Liver (tissue), 3 donors: ENCODE results near the gene SMC4.

Experiments
- EGR1 ChIP-seq, 2 donors: IDR thresholded peaks; 2 replicates each; pipeline ENCODE4 v1.6.1; 2016 to 2018; ENCODE audit warnings: antibody characterized with exemption in 2 of 2, low read depth in 2 of 2
- FOXA1 ChIP-seq: IDR thresholded peaks from 2 replicates; pipeline ENCODE4 v1.6.1; 2016; ENCODE audit warnings: antibody characterized with exemption
- JUND ChIP-seq, 2 donors: IDR thresholded peaks; 2 replicates each; pipeline ENCODE4 v1.6.1; 2016; ENCODE audit warnings: antibody characterized with exemption in 2 of 2
- RAD21 ChIP-seq, 2 donors: IDR thresholded peaks; 2 replicates each; pipeline ENCODE4 v1.6.1; 2016; ENCODE audit warnings: antibody characterized with exemption in 2 of 2, mild to moderate bottlenecking in 2 of 2
- YY1 ChIP-seq: IDR thresholded peaks from 2 replicates; pipeline ENCODE4 v1.6.1; 2016; ENCODE audit warnings: antibody characterized with exemption, mild to moderate bottlenecking
- TF ChIP-seq, protein P1 (sequence below): fragments of 150-350 bp; IDR thresholded peaks from 2 replicates; pipeline ENCODE4 v1.5.1; 2017; ENCODE audit warnings: improper control_type of control experiment, low read depth, low read length; ENCODE audit not compliant: missing input control
- TF ChIP-seq, protein P2 (sequence below): IDR thresholded peaks from 2 replicates; pipeline ENCODE4 v1.6.1; 2016; ENCODE audit warnings: antibody characterized with exemption
- TF ChIP-seq, protein P3 (sequence below): IDR thresholded peaks from 2 replicates; pipeline ENCODE4 v1.6.1; 2016; ENCODE audit warnings: antibody characterized with exemption
- TF ChIP-seq, protein P4 (sequence below): IDR thresholded peaks from 2 replicates; pipeline ENCODE4 v1.6.1; 2016; ENCODE audit warnings: antibody characterized with exemption, mild to moderate bottlenecking
- TF ChIP-seq, protein P5 (sequence below): IDR thresholded peaks from 2 replicates; pipeline ENCODE4 v1.6.1; 2016; ENCODE audit warnings: antibody characterized with exemption
- donor health status: healthy.
- donor health status: healthy.

DNA sequence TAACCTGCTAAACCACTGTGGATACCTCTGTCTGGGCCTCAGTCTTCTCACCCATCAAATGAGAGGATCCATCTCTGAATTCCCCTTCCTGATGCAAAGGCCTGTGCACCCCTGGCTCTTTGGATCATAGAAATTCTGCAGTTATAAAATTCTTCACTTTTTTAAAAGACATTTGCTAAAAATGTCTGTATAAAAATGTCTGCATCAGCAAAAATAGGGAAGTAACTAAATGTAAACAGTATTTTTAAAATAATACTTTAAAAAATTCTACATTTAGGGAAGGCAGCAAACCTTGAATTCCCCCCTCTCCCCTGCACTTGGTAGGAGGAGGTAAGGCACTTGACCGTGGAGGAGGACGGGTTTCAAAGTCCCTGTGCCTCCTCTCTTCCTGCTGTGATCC lies 75.7 kb downstream of the SMC4 start:
- TF ChIP-seq, protein P1, sequence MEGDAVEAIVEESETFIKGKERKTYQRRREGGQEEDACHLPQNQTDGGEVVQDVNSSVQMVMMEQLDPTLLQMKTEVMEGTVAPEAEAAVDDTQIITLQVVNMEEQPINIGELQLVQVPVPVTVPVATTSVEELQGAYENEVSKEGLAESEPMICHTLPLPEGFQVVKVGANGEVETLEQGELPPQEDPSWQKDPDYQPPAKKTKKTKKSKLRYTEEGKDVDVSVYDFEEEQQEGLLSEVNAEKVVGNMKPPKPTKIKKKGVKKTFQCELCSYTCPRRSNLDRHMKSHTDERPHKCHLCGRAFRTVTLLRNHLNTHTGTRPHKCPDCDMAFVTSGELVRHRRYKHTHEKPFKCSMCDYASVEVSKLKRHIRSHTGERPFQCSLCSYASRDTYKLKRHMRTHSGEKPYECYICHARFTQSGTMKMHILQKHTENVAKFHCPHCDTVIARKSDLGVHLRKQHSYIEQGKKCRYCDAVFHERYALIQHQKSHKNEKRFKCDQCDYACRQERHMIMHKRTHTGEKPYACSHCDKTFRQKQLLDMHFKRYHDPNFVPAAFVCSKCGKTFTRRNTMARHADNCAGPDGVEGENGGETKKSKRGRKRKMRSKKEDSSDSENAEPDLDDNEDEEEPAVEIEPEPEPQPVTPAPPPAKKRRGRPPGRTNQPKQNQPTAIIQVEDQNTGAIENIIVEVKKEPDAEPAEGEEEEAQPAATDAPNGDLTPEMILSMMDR: no peak
- no peak for TF ChIP-seq YY1
- TF ChIP-seq FOXA1: no peak
- TF ChIP-seq, protein P2, sequence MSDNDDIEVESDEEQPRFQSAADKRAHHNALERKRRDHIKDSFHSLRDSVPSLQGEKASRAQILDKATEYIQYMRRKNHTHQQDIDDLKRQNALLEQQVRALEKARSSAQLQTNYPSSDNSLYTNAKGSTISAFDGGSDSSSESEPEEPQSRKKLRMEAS: no peak
- TF ChIP-seq JUND (IDR thresholded peaks at IDR 0.05): no peak
- TF ChIP-seq, protein P3, sequence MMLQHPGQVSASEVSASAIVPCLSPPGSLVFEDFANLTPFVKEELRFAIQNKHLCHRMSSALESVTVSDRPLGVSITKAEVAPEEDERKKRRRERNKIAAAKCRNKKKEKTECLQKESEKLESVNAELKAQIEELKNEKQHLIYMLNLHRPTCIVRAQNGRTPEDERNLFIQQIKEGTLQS: no peak
- no peak for TF ChIP-seq EGR1 (IDR thresholded peaks at IDR 0.05; ENCODE audit: low read depth in 2 of 2)
- TF ChIP-seq, protein P4, sequence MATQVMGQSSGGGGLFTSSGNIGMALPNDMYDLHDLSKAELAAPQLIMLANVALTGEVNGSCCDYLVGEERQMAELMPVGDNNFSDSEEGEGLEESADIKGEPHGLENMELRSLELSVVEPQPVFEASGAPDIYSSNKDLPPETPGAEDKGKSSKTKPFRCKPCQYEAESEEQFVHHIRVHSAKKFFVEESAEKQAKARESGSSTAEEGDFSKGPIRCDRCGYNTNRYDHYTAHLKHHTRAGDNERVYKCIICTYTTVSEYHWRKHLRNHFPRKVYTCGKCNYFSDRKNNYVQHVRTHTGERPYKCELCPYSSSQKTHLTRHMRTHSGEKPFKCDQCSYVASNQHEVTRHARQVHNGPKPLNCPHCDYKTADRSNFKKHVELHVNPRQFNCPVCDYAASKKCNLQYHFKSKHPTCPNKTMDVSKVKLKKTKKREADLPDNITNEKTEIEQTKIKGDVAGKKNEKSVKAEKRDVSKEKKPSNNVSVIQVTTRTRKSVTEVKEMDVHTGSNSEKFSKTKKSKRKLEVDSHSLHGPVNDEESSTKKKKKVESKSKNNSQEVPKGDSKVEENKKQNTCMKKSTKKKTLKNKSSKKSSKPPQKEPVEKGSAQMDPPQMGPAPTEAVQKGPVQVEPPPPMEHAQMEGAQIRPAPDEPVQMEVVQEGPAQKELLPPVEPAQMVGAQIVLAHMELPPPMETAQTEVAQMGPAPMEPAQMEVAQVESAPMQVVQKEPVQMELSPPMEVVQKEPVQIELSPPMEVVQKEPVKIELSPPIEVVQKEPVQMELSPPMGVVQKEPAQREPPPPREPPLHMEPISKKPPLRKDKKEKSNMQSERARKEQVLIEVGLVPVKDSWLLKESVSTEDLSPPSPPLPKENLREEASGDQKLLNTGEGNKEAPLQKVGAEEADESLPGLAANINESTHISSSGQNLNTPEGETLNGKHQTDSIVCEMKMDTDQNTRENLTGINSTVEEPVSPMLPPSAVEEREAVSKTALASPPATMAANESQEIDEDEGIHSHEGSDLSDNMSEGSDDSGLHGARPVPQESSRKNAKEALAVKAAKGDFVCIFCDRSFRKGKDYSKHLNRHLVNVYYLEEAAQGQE: no peak
- TF ChIP-seq, protein P5, sequence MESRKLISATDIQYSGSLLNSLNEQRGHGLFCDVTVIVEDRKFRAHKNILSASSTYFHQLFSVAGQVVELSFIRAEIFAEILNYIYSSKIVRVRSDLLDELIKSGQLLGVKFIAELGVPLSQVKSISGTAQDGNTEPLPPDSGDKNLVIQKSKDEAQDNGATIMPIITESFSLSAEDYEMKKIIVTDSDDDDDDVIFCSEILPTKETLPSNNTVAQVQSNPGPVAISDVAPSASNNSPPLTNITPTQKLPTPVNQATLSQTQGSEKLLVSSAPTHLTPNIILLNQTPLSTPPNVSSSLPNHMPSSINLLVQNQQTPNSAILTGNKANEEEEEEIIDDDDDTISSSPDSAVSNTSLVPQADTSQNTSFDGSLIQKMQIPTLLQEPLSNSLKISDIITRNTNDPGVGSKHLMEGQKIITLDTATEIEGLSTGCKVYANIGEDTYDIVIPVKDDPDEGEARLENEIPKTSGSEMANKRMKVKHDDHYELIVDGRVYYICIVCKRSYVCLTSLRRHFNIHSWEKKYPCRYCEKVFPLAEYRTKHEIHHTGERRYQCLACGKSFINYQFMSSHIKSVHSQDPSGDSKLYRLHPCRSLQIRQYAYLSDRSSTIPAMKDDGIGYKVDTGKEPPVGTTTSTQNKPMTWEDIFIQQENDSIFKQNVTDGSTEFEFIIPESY: no peak
- no peak for TF ChIP-seq RAD21 (IDR thresholded peaks at IDR 0.05)
